Left hindlimb (tissue), 1 donor: Measurements from ENCODE around the gene MIAT.
"Not testable (repeated sequence)": the region's sequence is repeated elsewhere in the genome, so short reads cannot be mapped to it uniquely, and the experiment has no call there.

Experiments used
- DNase-seq: peaks from one replicate; pipeline ENCODE4 v3.0.0-alpha.2; 2018

Gene MIAT

DNA sequence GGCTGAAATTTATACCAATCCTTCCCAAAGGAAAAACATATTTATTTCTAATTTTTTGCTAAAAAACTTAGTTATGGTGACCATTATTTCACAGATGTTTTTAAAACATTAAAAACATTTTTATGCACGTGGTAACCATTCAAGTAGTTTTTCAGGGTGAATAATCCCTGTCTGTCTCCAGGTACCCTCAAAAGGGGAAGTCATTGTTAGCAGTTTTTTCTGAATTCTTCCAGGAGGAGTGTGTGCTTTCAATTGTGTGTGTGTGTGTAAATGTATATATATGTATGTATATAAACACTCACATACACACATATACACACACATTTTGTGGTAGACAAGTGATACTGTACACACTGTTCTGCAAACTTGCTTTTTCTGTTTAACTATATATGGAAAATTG, 43.9 kb downstream of the MIAT start:
- DNase-seq = no peak

DNA sequence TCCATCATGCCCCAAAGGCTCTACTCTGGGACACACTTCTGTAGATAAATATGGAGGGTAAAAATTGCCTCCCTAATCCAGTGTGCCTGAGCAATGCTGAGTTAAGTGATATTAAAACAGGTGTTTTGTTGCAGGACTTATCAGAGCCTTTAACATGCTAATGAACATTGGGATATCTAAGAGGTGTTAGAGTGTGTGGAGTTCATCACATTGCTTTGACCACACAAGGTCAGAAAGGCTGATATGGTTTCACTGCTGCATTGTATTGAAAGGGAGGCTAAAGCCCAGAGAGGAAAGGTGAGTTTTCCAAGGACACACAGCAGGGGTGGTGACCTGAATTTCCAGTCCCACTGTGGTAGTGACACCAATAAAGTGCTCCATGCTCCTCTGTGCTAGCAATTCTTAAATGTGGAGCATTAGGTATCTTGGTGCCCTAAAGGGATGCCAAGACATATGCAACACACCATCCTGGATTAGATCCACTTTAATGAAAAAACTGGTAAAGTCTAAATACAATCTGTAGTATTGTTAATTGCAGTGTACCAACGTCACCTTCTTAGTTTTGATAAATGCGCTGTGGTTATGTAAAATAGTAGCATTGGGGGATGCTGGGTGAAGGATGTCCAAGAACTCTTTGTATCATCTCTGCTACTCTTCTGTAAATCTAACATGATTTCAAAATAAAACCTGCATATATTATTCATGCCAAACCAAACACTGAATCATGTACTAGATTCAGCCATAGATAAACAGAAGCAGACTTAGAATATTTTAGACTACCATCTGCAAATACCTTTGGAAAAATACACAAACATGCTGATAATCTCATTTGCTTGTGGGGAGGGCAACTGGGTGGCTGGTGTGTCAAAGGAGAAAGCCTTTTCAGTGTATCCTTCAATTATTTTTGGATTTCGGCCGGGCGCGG, 45.8 kb downstream of the MIAT start:
- no peak for DNase-seq

DNA sequence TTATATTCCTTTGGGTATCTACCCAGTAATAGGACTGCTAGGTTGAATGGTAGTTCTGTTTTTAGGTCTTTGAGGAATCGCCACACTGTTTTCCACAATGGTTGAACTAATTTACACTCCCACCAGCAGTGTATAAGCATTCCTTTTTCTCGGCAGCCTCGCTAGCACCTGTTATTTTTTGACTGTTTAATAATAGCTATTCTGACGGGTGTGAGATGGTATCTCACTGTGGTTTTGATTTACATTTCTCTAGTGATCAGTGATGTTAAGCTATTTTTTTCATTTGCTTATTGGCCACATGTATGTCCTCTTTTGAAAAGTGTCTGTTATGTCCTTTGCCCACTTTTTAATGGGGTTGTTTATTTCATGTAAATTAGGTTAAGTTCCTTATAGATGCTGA, 48.0 kb downstream of the MIAT start:
- not testable (repeated sequence) for DNase-seq

DNA sequence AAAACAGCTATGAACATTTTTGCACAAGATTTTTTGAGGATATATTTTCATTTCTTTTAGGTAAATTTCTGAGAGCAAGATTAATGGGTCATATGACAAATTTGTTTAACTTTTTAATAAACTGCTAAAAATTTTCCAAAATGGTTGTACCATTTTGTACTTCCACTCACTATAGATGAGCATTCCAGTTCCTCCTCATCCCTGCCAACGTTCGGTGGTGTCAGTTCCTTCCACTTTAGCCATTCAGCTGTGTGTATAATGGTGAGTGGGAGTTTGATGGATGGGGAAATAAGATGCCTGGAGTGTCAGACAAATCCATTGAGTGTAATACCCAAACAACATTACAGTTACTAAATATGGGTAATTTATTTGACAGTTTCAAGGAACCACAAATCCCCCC, 49.7 kb downstream of the MIAT start:
- DNase-seq = no peak

DNA sequence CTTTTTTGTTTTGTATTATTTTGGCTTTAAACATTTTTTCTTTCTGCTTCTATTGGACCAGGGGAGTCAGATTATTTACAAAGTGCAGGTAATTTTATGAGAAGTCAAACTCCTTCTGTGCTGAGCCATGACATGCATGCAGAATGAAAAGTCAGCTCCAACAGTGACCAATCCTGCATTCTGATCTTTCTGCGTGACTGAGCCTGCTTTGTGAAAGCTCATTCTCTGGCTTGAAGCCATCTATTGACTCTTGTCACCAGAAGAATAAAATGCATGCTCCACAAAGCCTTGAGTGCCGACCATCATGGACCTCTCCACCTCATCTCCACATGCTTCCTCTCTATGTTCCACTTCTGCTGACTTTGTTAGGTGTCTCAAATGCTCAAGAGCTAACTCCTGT, 50.2 kb downstream of the MIAT start:
- DNase-seq = no peak

DNA sequence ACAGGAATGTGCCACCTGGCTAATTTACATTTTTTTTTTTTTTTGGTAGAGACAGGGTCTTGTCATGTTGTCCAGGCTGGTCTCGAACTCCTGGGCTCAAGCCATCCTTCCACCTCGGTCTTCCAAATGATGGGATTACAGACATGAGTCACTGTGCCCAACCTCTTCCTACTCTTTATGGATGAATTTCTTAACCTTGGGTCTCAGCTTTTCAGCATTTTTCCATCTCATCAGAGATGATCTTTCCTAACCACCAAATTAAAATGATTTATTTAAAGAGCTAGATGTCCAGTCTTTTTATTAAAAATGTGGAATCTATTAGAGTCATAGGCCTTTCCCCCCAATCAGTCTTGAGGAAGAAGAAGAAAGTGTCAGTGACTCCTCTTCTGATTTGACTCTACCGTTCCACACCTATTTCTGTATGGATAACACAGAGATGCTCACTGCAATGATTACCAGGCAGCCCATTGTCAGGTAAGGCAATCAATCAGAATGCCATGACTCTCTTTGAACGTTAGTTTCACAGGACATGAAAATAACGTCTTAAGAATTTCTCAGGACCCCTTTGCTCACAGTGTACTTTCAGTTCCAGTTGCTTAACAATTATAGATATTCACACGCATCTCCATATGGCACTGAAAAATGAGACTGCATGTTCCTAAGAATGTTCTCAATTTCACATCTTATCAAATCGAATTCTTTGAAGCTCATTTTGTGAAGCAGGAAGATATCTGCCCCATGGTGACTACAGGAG, 51.0 kb downstream of the MIAT start:
- DNase-seq = no peak

DNA sequence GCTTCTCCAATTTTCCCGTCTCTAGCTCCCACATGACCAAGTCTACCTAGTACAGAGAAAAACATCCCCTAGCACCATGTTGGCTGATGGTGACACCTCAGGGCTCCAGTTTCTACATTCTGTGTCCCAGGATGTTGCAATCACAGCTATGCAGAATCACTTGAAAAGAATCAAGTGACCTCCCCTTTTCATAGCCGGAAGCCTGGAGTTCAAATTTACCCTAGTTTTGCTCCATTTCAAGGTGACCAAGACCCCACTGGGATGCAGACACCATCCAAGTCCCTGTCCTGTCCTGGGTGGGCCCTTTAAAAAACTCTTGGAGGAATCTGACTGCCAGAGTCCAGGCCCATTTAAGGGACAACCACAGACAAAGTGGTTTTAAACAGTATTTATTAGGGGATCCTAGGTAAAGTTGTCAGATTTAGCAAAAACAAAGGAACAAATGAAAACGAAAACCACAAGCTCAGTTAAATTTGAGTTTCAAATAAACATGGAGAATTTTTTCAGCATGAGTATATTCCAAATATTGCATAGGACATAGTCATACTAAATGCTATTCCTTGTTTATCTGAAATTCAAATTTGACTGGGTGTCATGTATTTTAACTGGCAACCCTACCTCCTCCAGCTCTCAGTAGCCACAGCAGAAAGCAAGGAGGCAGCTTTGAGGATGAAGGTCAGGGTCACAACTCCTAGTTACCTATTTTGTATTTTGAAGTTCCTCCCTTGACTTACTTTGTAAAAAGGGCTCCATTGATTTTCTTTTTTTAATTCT, 52.4 kb downstream of the MIAT start:
- DNase-seq = no peak

DNA sequence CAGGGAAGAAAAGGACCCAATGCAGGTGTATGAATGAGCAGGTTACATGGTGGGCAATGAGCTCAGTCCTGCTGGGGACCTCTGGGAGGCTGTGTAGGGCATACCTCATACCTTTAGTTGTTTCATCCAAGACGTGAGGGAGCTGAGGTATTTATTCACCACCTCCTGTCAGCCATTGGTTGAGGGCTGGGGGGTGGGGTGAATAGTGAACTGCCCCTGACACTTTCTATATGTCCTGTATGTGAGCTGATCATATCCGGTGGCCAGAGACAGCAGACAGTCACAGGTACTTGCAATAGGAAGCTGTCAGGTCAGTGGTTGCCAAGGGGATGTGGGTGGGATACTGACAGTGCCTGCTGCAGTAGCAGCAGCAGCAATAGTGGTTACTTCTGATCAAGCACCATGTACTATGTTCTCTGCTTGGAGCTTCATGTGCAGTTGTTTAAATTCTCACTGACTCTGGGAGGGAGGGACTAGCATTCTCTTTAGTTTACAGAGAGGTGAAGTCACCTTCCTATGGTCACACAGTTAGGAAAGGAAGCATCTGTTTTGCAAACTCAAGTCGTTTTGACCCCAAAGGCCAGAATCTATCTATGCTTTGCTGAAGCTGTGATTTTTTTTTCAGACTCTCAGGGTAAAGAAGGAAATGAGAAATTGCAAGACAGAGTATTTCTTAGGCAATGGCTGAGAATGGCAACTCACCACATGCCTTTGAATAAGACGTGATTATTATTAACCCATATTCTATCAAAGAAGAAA, 54.0 kb downstream of the MIAT start:
- DNase-seq = no peak

DNA sequence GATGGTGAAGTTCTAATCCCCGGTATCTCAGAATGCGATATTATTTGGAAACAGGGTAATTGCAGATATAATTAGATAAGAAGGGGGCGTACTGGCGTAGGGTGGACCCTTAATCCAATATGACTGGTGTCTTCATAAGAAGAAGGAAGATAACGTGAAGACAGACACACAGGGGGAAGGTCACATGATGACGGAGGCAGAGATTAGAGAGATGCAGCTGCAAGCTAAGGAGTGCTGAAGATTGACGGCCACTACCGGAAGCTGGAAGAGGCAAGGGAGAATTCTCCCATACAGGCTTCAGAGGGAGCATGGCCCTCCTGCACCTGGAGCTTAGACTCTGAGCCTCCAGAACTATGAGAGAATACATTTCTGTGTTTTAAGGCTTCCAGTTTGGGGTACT, 54.8 kb downstream of the MIAT start:
- no peak for DNase-seq

DNA sequence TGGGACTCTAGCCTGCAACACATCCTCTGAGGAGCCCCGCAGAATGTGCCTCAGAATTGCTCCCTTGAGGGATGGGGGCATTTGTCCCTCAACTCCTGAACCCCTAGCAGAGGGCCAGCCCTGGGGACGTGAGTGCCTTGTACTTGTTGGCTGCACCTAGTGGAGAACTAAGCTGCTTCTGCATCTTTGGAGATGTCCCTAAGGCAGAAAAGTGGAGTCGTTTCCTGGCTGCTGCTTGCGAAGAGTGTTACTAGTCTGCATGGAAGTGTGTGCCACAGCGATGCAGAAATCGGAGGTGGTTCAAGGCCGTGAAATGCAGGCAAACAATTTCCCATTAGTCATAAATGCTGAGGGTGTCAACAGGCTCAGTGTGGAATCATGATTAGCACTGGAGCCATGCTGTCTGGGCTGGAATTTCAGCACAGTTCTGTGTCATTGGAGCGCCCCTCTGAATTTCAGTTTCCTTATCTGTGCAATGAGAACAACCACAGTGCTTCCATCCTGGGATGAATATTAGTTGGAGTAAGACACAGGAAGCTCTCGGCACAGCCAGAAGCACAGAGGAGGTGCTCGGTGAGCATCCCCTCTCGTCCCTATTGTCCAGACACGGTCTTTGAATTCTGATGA, 56.5 kb downstream of the MIAT start:
- DNase-seq = no peak

DNA sequence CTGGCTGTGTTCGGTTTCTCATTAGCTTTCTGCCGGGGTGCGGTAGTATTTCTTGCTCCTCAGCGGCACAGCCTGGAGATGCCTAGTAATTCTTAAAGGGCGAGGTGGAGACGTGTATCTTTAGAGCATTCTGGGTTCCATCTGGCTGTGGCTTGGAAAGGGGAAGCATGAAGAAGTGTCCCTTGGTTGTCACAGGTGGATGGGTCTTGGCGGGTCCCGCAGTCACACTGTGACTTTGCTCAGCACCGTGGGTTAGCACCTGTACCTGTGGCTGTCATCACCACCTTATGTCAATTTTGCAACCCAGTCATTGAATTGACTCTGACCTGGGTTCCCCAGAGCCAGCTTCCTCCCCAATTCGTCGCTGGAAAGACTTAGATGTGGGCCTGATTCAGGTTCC, 57.6 kb downstream of the MIAT start:
- DNase-seq = no peak

DNA sequence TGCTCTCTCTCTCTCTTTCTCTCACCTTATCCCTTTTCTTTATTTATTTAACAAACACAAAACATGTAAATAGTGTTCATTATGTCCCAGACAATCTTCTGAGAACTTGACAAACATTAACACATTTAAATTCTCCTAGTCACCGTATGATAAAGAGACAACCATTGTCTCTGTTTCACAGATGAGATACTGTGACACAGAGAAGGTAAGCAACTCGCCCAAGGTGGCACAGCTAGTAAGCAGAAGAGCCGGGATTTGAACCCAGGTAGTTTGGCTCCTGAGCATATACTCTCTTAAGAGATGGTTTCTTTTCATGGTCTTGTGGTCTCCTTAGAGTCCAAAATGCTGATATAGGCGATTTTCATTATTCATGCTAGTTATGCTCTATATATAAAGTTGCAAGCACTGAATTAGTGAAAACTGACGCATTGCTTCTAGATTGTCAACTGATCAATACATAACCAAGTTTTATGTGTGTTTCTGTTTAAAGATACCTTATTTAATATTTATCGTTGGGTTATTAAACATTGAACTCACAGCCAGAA, 58.1 kb downstream of the MIAT start:
- DNase-seq = no peak

DNA sequence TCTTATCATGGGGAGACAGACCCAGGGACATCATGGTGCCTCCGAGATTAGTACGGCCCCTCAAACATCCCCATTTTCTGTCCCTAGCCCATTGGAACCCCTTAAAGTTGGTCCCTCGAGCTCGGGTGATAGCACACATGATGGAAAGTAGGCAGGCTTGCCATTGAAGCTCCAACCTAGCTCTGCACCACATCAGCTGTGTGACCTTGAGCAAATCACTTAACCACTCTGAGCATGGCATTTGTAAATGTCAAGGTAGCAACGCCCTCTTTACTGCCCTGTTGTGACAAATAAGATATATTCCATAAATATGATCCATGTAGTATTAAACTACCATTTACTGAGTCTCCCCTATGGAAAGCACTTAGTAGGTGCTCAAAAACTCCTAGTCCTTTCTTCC, 61.1 kb downstream of the MIAT start:
- DNase-seq = no peak

DNA sequence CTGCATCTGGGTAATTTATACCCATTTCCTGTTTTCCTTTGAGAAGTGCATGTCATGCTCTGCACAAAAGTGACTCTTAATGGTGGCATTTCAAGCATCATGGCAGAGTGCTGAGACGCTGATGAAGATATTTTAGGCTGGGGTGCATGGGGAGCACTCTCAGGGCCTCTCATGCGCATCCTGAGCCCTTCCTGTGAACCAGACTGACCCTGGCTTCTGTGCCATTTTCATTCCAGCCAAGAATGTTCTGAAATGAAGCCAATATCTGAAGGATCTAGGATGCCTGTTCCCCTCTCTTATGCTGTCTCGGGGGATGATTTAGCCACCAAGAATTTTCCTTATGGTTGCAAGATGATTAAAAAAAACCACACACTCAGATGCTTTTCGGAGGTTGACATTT, 61.5 kb downstream of the MIAT start:
- DNase-seq = no peak

DNA sequence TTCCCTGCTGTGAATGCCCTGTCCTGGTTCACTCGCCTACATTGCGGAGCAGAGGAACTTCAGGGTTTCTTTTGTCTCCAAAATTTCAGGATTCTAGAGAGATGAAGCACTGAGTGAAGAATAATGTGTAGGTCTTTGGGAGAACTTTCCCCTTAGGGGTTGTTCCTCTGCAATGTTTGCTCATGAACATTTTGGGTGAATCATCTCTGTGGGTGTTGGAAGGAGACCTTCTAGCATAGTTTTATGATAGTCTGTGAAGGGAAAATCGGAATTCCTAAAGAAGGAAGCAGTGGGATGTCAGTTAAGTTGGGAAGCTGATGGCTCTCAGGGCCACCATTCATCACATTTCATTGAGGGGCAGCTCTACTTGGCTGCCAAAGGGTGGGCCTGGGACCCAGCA, 64.8 kb downstream of the MIAT start:
- no peak for DNase-seq

DNA sequence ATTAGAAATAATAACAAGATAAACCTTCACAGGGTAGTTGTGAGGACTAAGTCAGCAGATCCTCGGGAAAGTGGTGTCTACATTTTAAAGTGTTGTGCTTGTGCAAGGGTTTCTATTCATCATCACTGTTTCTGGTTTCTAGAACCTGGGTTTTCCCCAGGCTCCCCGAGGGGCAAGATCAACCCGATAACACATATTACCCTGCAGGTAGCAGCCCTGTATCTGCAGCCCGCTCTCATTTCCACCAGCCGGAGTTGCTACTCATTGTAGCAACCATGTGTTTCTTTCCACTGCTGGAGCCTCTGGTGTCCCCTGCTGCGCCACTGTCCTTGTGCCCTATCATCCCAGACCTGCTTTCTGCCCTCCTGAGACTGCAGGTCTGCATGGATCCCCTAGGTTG, 67.0 kb downstream of the MIAT start:
- DNase-seq = no peak

DNA sequence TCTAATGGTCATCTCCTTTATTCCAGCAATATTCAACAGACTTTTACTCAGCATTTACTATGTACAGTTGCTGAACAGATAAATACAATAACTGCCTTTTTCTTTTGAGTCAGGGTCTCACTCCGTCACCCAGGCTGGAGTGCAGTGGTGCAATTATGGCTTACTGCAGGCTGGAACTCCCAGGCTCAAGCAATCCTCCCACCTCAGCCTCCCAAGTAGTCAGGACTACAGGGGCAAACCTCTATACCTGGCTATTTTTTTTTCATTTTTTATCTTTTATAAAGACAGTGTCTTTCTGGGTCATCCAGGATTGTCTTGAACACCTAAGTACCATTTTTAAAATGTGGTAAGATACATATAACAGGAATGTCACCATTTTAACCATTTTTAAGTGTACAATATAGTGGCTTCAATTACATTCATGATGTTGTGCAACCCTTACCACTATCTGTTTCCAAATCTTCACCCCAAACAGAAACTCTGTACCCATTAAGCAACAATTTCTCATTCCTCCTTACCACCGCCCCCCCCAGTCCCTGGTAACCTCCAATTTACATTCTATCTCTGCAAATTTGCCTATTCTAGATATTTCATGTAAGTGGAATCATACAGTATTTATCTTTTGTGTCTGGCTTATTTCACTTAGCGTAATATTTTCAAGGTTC, 67.8 kb downstream of the MIAT start:
- no peak for DNase-seq
